Measurements from ENCODE around the gene C1QTNF5.

C1QTNF5 gene

DNA sequence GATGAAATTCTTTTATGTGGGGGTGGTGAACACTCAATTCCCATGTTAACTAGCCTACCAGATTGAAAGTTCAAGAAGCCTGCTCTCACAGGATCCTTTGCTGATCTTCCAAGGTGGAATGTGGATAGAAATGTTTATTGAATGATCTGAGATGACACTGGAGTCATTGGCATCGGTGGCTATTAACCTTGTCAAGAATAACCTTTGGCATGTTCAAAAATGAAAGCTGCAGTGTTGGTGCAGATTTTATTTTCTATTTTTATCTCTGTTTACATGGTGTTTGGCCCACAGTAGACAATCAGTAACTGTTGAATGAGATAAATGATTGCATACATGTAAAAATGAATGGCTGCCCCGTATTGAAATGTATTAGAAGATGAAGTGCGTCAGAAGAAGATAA is 42.7 kb downstream of the C1QTNF5 start:
- no peak overlapping the region for H3K27ac ChIP-seq
- TF ChIP-seq CTCF (conservative IDR thresholded peaks at IDR 0.05): no peak

DNA sequence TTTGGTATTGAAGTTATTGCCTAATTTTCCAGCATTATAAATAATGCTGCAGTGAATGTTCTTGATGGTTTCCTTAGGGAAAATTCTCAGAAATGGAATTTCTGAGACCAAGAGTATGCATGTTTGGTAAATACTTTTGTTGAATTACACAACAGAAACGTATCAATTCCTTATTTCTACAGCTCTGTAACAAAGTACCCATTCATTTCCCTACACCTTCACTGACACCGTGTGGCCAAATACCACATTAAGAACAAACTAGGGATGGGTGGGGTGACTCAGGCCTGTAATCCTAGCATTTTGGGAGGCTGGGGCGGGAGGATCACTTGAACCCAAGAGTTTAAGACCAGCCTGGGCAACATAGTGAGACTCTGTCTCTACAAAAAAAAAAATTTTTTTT is 45.5 kb downstream of the C1QTNF5 start:
- TF ChIP-seq CTCF (conservative IDR thresholded peaks at IDR 0.05): 0 out of 2 replicates have a peak, but pooled peaks have one; percentile 9

GRCh38 chr11:119293461-119293860 is 47.2 kb downstream of the C1QTNF5 start:
- TF ChIP-seq CTCF (conservative IDR thresholded peaks at IDR 0.05): no peak
- no peak overlapping the region for H3K27ac ChIP-seq

More for the DNA sequence above, 45.5 kb downstream of the C1QTNF5 start:
- no peak overlapping the region for H3K27ac ChIP-seq

DNA sequence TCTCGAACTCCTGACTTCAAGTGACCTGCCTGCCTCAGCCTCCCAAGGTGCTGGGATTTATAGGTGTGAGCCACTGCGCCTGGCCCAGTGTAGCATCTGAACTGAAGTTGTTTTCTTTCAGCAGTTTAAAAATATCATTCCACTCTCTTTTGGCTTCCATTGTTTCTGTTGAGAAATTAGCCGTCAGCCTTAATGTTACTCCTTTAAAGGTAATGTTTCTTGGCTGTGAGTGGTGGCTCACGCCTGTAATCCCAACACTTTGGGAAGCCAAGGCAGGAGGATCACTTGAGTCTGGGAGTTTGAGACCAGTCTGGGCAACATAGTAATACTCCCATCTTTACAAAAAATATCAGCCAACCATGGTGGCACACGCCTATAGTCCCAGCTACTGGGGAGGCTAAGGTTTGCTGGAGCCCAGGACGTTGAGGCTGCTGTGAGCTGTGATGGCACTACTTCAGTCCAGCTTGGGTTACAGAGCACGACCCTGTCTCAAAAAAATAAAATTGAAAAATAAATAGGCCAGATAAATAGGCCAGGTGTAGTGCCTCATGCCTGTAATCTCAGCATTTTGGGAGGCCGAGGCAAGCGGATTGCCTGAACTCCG is 49.7 kb downstream of the C1QTNF5 start:
- H3K27ac ChIP-seq: no peak overlapping the region
- TF ChIP-seq CTCF (conservative IDR thresholded peaks at IDR 0.05): no peak

Measured in VCaP (cell line).